Mononuclear cell (primary cell): Measurements from ENCODE around the gene BCORL1. TPM values are rescaled to one million over a fixed set of nuclear protein-coding genes. Genes with fewer than 3 reads are reported as not detected.

Experiments
- H3K27me3 ChIP-seq: 2 replicates; pipeline ENCODE4 v1.6.0; 2011; ENCODE audit warnings: low read length, control low read depth; ENCODE audit not compliant: insufficient read depth
- H3K4me1 ChIP-seq: 2 replicates; pipeline ENCODE4 v1.5.1; 2011; ENCODE audit warnings: mild to moderate bottlenecking, low read length, control low read depth; ENCODE audit not compliant: insufficient read depth
- H3K4me3 ChIP-seq: 2 replicates; pipeline ENCODE4 v1.5.1; 2011; ENCODE audit warnings: mild to moderate bottlenecking, low read length, moderate library complexity
- H3K9me3 ChIP-seq: 2 replicates; pipeline ENCODE4 v1.5.1; 2011; ENCODE audit warnings: low read depth, mild to moderate bottlenecking, control low read depth, low read length
- total RNA-seq: library from RNA; depleted of rRNA; stranded (reverse); fragments of >200 nt; gene quantifications from one replicate; pipeline ENCODE4 v1.2.3, GENCODE V29; 2012

The BCORL1 gene
- total RNA-seq, 1 donor = 2.2 TPM

DNA sequence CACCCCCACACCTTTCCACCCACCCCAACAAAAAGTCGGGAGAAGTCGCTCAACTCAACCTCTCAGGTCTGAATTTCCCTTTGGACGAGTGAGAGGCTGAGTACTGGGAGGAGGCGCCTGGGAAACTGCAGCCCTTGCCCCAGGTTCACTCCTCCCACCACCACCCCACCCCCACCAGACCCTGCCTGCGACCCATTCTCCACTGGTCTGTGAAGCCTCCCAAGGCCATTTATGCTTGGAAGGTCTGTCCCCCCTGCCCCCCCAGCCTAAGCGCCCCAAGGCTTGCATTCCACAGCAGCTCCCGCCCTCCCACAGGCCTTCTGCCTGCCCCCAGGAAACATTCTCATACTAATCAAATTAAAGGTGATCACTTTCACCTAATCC, 100.7 kb downstream of the BCORL1 start:
- no peaks in the 10 kb centered on the region for H3K9me3 ChIP-seq
- no peaks in the 10 kb centered on the region for H3K27me3 ChIP-seq
- H3K4me1 ChIP-seq = peaks cover 80% of the 10 kb centered on the region
- H3K4me3 ChIP-seq = no peak overlapping the region

DNA sequence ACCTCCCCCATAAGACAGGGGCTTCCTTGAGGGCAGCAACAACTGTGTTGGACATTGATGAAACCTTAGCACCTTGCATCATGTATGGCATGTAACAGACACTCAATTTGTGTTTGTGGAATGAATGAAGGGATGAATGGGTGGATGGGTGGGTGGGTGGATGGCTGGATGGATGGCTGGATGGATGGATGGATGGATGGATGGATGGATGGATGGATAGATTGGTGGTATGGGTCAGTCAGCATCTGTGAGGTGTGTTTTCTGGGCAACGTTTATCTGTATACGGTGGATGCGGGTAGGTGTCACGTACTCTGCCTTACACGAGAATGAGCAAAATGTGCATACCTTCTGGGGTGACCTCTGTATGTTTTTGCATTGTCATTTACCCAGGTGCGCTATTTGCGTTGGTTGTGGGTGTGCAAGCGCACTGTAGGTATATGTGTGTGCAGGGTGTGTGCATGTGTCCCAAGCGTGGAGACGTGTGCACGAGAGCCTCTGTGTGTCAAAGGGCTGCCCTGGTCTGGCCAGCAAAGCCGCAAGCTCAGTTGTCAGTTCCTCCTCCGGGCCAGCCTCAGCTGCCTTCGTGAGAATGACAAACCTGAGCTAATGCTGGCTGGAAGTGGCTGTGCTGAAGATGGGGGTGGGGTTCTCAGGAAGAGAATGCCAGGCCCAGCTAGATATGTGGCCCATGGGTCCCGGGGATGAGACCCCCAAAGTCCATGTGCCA, 101.4 kb downstream of the BCORL1 start:
- Histone ChIP-seq H3K4me3 (no peak overlapping the region), H3K4me1 (peaks cover 88% of the 10 kb centered on the region), H3K9me3 (no peaks in the 10 kb centered on the region), H3K27me3 (no peaks in the 10 kb centered on the region)

DNA sequence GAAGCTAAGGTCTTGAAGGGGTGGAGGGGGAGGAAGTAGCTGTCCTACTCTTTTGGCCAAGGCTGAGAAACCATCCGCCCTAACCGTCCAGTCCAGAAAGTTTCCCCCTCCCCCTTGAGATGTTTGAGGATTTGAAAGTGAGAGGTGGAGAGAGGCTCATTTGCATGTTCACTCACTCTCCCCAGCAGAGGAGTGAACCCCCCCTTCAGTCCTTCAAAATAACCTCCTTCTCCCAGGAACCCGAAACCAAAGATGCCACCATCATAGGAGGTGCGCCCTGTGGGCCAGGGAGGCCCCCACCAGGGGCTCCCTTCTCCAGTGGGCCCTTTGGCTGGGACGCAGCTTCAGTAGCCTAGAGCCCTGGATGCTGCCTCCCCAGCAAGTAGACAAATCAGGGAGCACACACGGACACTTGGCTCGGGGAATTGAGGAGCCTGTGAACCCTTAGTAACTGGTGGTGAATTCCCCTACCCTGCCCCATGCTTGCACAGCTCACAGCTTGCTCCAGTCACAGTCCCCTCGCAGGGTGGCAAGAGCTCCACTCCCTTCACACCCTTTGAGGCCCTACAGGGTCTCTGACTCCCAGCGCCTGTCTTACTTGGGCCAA, 102.3 kb downstream of the BCORL1 start:
- no peaks in the 10 kb centered on the region for H3K27me3 ChIP-seq
- peaks cover 97% of the 10 kb centered on the region for H3K4me1 ChIP-seq
- peak overlapping the region; percentile 42 for H3K4me3 ChIP-seq

GRCh38 chrX:130085551-130086446, 103.4 kb downstream of the BCORL1 start:
- no peaks in the 10 kb centered on the region for H3K9me3 ChIP-seq
- peaks cover 97% of the 10 kb centered on the region for H3K4me1 ChIP-seq
- no peaks in the 10 kb centered on the region for H3K27me3 ChIP-seq
- peak overlapping the region; percentile 42 for H3K4me3 ChIP-seq

More for the DNA sequence above, 102.3 kb downstream of the BCORL1 start:
- H3K9me3 ChIP-seq = no peaks in the 10 kb centered on the region

DNA sequence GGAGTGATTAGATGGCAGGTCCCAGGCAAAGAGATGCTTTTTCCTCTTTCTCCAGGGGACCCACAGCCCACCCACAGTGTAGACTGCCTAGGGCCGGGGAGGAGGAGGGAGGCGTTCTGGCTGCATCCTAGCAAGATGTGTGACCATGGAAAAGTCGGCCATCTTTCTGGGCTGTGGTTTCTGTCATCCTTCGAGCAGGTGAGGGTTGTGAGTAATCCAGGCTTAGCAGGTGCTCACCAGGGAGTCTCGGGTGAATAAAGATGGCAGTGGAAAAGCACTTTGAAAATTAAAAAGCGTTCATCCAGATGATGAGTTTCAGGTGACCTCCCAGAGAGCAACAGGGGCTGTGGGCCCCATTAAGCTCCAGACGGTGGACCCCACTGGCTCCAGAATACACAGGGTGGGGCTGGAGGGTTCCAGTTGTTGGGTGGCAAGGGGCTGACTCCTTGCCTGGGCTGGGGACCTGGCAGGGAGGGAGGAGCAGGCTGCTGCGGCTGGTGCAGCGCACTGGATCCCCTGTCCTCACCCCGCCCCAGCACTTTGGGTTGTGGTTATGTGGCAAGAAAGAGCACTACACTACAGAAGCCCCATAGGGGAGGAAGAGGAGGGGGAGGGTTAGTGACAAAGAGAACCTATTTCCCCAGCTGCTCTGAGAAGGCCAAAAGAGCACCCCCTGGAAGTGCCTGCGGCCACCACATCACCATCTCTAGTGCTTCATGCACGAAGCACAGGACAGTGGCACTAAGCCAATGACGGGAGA, 104.2 kb downstream of the BCORL1 start:
- Histone ChIP-seq H3K27me3 (no peaks in the 10 kb centered on the region), H3K4me1 (peaks cover 97% of the 10 kb centered on the region), H3K9me3 (no peaks in the 10 kb centered on the region), H3K4me3 (peak overlapping the region; percentile 42)

GRCh38 chrX:130090364-130090763, 107.9 kb downstream of the BCORL1 start:
- Histone ChIP-seq H3K9me3 (no peaks in the 10 kb centered on the region), H3K27me3 (no peaks in the 10 kb centered on the region), H3K4me1 (peaks cover 96% of the 10 kb centered on the region), H3K4me3 (no peak overlapping the region)

DNA sequence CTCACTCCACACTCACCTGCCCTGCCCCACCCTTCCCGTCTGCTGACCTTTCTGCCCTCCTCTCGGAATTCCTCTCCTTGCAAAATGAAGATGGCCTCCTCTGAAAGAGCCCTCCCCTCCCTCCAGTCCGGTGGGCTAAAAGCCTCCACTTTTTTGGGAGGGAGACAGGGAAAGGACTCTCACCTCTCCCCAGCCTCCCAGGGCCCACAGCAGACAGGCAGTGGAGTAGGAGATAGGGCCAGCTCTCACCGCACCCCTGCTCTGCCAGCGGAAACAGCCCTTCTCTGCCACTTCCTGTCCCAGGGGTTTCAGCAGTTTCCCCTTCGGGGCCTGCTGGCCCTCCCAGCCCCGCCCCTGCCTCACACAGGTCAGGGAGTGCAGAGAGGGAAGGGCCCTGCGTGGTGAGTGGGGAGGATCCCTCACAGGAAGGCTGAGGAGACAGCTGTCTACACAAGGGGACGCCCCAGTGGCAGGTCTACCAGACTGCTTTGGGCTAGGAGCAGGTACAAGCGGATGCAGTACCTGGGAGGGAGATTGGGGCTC, 109.6 kb downstream of the BCORL1 start:
- Histone ChIP-seq H3K4me1 (peaks cover 83% of the 10 kb centered on the region), H3K27me3 (no peaks in the 10 kb centered on the region), H3K4me3 (peak overlapping the region; percentile 23), H3K9me3 (no peaks in the 10 kb centered on the region)

- Histone ChIP-seq H3K4me3 (no peak overlapping the region), H3K27me3 (no peaks in the 10 kb centered on the region), H3K9me3 (no peaks in the 10 kb centered on the region), H3K4me1 (peaks cover 81% of the 10 kb centered on the region)
These were observed 110.8 kb downstream of the BCORL1 start for GRCh38 chrX:130093271-130093670.

DNA sequence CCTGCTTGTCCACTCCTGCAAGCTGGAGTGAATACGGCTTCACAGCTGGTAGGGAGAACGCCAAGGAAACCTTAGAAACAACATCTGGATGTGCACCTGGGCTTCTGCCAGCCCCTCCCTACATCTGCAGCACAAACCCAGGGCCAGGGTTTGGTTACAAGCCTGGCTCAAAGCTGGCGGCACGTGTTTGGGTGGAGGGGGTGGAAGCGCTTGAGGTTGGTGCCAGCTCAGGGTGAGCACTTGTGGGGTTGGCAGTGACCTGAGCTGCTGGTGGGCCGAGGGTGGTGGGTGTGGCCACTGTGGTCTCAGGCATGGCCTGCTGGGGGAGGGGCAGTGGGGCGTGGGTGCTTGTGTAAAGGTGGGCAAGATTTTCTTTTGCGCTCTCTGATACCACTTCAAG, 112.3 kb downstream of the BCORL1 start:
- Histone ChIP-seq H3K9me3 (no peaks in the 10 kb centered on the region), H3K4me3 (no peak overlapping the region), H3K4me1 (peaks cover 81% of the 10 kb centered on the region), H3K27me3 (no peaks in the 10 kb centered on the region)

GRCh38 chrX:130095249-130096030, 113.0 kb downstream of the BCORL1 start:
- H3K9me3 ChIP-seq = no peaks in the 10 kb centered on the region
- no peaks in the 10 kb centered on the region for H3K27me3 ChIP-seq
- no peak overlapping the region for H3K4me3 ChIP-seq
- peaks cover 82% of the 10 kb centered on the region for H3K4me1 ChIP-seq

DNA sequence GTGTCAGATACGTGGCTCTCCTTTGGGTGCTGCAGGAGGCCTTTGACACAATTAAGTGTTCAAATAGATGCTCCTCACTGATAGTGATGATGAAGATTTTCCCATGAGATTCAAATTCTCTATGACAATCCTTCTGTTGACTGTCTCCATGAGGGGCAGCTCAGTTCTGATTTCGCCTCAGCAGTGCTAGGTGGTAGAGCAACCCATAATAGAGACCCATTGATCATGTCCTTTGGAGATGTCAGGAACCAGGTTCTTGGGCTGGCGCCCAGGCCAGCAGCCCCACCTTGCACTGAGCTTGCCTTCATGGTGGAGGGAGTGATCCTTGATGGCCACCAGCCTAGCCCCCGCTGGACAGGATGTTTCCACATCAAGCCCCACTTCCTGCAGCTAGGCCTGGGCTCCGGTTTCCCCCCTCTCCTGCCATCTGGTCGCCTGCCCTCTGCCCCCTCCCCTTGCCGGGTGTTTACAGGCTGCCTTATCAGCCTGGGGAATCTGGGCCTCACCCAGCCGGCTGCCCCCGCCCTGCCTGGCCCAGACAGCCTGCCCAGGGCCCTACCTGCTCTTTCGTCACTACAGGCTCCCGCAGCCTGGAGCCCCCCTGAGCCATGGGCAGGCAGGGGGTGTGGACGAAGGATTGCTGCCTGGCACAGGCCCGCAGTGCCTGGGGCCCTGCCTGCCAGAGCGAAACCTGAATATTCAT, 115.2 kb downstream of the BCORL1 start:
- no peak overlapping the region for H3K4me3 ChIP-seq
- H3K4me1 ChIP-seq = peaks cover 69% of the 10 kb centered on the region
- no peaks in the 10 kb centered on the region for H3K27me3 ChIP-seq
- no peaks in the 10 kb centered on the region for H3K9me3 ChIP-seq

GRCh38 chrX:130098210-130098552, 115.7 kb downstream of the BCORL1 start:
- H3K4me3 ChIP-seq = no peak overlapping the region
- peaks cover 65% of the 10 kb centered on the region for H3K4me1 ChIP-seq
- no peaks in the 10 kb centered on the region for H3K9me3 ChIP-seq
- H3K27me3 ChIP-seq = no peaks in the 10 kb centered on the region

GRCh38 chrX:130100180-130100579, 117.7 kb downstream of the BCORL1 start:
- no peaks in the 10 kb centered on the region for H3K9me3 ChIP-seq
- H3K4me1 ChIP-seq = peaks cover 66% of the 10 kb centered on the region
- H3K4me3 ChIP-seq = no peak overlapping the region
- no peaks in the 10 kb centered on the region for H3K27me3 ChIP-seq
